WTC11 (cell line): ENCODE results near the gene USP20. TPM values are rescaled to one million over a fixed set of nuclear protein-coding genes. Genes with fewer than 3 reads are reported as not detected.
A peak's percentile ranks its signal among the peaks of the same experiment; 100 is the strongest.

Source experiments
- ATAC-seq: fragments of 200-7000 bp; cut with Tn5 transposase; 2 replicates; pipeline ENCODE4 v1.10.0; 2021; ENCODE audit warnings: mild to moderate bottlenecking, moderate library complexity
- CTCF ChIA-PET: fragments of 300-600 bp; sonication (Branson Sonifier 250); formaldehyde crosslinking; loops from one replicate; lab custom pipeline; 2021; ENCODE audit warnings: antibody characterized with exemption; lab: Charles Lee
- POLR2A ChIA-PET: fragments of 350-600 bp; sonication (Branson Sonifier 250); formaldehyde crosslinking; loops from one replicate; lab custom pipeline; 2021; ENCODE audit warnings: antibody characterized with exemption; lab: Charles Lee
- DNase-seq: peaks from one replicate; pipeline ENCODE4 v3.0.0; 2021; ENCODE audit warnings: low spot score
- H3K27ac Mint-ChIP-seq: 2 replicates; pipeline ENCODE4 v1.8.0; 2021; ENCODE audit warnings: mixed read lengths
- H3K27me3 Mint-ChIP-seq: 2 replicates; pipeline ENCODE4 v1.8.0; 2021; ENCODE audit warnings: low read depth, mild to moderate bottlenecking, moderate library complexity, mixed read lengths
- H3K36me3 Mint-ChIP-seq: 2 replicates; pipeline ENCODE4 v1.8.0; 2021; ENCODE audit warnings: mixed read lengths
- H3K4me1 Mint-ChIP-seq: 2 replicates; pipeline ENCODE4 v1.8.0; 2022; ENCODE audit warnings: mixed read lengths
- H3K4me3 Mint-ChIP-seq: 2 replicates; pipeline ENCODE4 v1.8.0; 2021; ENCODE audit warnings: mild to moderate bottlenecking, moderate library complexity, mixed read lengths
- H3K9me3 Mint-ChIP-seq: 2 replicates; pipeline ENCODE4 v1.8.0; 2021; ENCODE audit warnings: mixed read lengths
- ATF6 ChIP-seq: sonication (generic); formaldehyde crosslinking; IDR thresholded peaks from 2 replicates; pipeline ENCODE4 v1.8.1; 2023; ENCODE audit warnings: mild to moderate bottlenecking, missing genetic modification reagents
- CTCF ChIP-seq: fragments of 200-600 bp; IDR thresholded peaks from 2 replicates; pipeline ENCODE4 v1.8.0; 2022; ENCODE audit warnings: antibody characterized with exemption
- ETV6 ChIP-seq: sonication (generic); formaldehyde crosslinking; IDR thresholded peaks from 2 replicates; pipeline ENCODE4 v1.8.1; 2022; ENCODE audit warnings: mild to moderate bottlenecking, missing genetic modification reagents
- GABPB1 ChIP-seq: sonication (generic); formaldehyde crosslinking; IDR thresholded peaks from 2 replicates; pipeline ENCODE4 v1.8.1; 2023; ENCODE audit warnings: mild to moderate bottlenecking, missing genetic modification reagents
- HMGA2 ChIP-seq: fragments of 250-450 bp; sonication (Bioruptor Pico); IDR thresholded peaks from 2 replicates; pipeline ENCODE4 v1.4.0; 2021; ENCODE audit warnings: mild to moderate bottlenecking, moderate library complexity
- IRF2 ChIP-seq: sonication (generic); formaldehyde crosslinking; IDR thresholded peaks from 2 replicates; pipeline ENCODE4 v1.8.0; 2022; ENCODE audit warnings: low read depth, missing genetic modification reagents, borderline replicate concordance
- MYBL2 ChIP-seq: sonication (generic); formaldehyde crosslinking; IDR thresholded peaks from 2 replicates; pipeline ENCODE4 v1.8.1; 2023; ENCODE audit warnings: mild to moderate bottlenecking, moderate library complexity, missing genetic modification reagents
- NR1H2 ChIP-seq: sonication (generic); formaldehyde crosslinking; IDR thresholded peaks from 2 replicates; pipeline ENCODE4 v1.9.0; 2021; ENCODE audit warnings: mild to moderate bottlenecking, moderate library complexity, missing genetic modification reagents
- NR2C2 ChIP-seq: sonication (generic); formaldehyde crosslinking; IDR thresholded peaks from 2 replicates; pipeline ENCODE4 v1.8.0; 2022; ENCODE audit warnings: mild to moderate bottlenecking, missing genetic modification reagents
- PRDM15 ChIP-seq: sonication (generic); formaldehyde crosslinking; IDR thresholded peaks from 2 replicates; pipeline ENCODE4 v1.8.0; 2022; ENCODE audit warnings: missing genetic modification reagents
- PREB ChIP-seq: sonication (generic); formaldehyde crosslinking; IDR thresholded peaks from 2 replicates; pipeline ENCODE4 v1.8.1; 2022; ENCODE audit warnings: mild to moderate bottlenecking, missing genetic modification reagents, moderate library complexity, borderline replicate concordance
- TEAD1 ChIP-seq: sonication (generic); formaldehyde crosslinking; IDR thresholded peaks from 2 replicates; pipeline ENCODE4 v1.8.0; 2022; ENCODE audit warnings: mild to moderate bottlenecking, missing genetic modification reagents
- ZBTB43 ChIP-seq: sonication (generic); formaldehyde crosslinking; IDR thresholded peaks from 2 replicates; pipeline ENCODE4 v1.8.1; 2023; ENCODE audit warnings: mild to moderate bottlenecking, missing genetic modification reagents
- ZNF138 ChIP-seq: sonication (generic); formaldehyde crosslinking; conservative IDR thresholded peaks from 2 replicates; pipeline ENCODE4 v1.8.1; 2022; ENCODE audit warnings: mild to moderate bottlenecking, moderate library complexity, missing genetic modification reagents
- ZNF263 ChIP-seq: sonication (generic); formaldehyde crosslinking; IDR thresholded peaks from 2 replicates; pipeline ENCODE4 v1.8.1; 2022; ENCODE audit warnings: low read depth, mild to moderate bottlenecking, moderate library complexity, missing genetic modification reagents
- ZNF425 ChIP-seq: fragments of 250-450 bp; sonication (Bioruptor Pico); conservative IDR thresholded peaks from 2 replicates; pipeline ENCODE4 v1.9.0; 2021; ENCODE audit warnings: mild to moderate bottlenecking
- total RNA-seq: library from RNA; stranded (reverse); gene quantifications from 3 replicates; pipeline ENCODE4 v1.2.3, GENCODE V29; 2021

USP20 gene
- total RNA-seq, 1 experiment from 2014 or later: 29.3 TPM

- TF ChIP-seq CTCF: no peak
- TF ChIP-seq, all 79 proteins: peak for 0
Observed at GRCh38 chr9:129898185-129898584, 62.9 kb downstream of the USP20 start (continued).

- H3K4me1 Mint-ChIP-seq: peaks cover 7% of the 10 kb centered on the region
- no peak for DNase-seq
- no peak overlapping the region for H3K4me3 Mint-ChIP-seq
- CTCF ChIA-PET: no interaction called here
- no peak for ATAC-seq
- POLR2A ChIA-PET: no interaction called here
- 0 out of 2 replicates have a peak overlapping the region, but pooled peaks have one; percentile 57 for H3K27ac Mint-ChIP-seq
- H3K36me3 Mint-ChIP-seq: peaks cover 44% of the 10 kb centered on the region
- TF ChIP-seq NR2C2 (CRISPR knock-in tag) (no peak), ZNF263 (CRISPR knock-in tag) (no peak), ZBTB43 (no peak), TEAD1 (CRISPR knock-in tag) (no peak), PRDM15 (CRISPR knock-in tag) (no peak), PREB (CRISPR knock-in tag) (no peak), IRF2 (CRISPR knock-in tag) (no peak), CTCF (no peak), HMGA2 (CRISPR knock-in tag) (no peak)
- TF ChIP-seq, all 79 proteins: peak for 0
- H3K9me3 Mint-ChIP-seq: no peaks in the 10 kb centered on the region
- H3K27me3 Mint-ChIP-seq: no peaks in the 10 kb centered on the region
Observed at GRCh38 chr9:129899620-129900019, 64.4 kb downstream of the USP20 start.

- ATAC-seq (no peak), DNase-seq (no peak)
- no peak overlapping the region for H3K4me3 Mint-ChIP-seq
- peaks cover 11% of the 10 kb centered on the region for H3K4me1 Mint-ChIP-seq
- peaks cover 40% of the 10 kb centered on the region for H3K36me3 Mint-ChIP-seq
- H3K9me3 Mint-ChIP-seq: no peaks in the 10 kb centered on the region
- POLR2A ChIA-PET: no interaction called here
- H3K27ac Mint-ChIP-seq: no peak overlapping the region
- CTCF ChIA-PET: no interaction called here
- no peaks in the 10 kb centered on the region for H3K27me3 Mint-ChIP-seq
- TF ChIP-seq ZNF425 (CRISPR knock-in tag): no peak
- no peak for TF ChIP-seq HMGA2 (CRISPR knock-in tag)
- TF ChIP-seq ETV6: no peak
- TF ChIP-seq NR1H2: no peak
- no peak for TF ChIP-seq ATF6 (CRISPR knock-in tag)
- no peak for TF ChIP-seq ZNF138 (CRISPR knock-in tag)
- no peak for TF ChIP-seq GABPB1 (CRISPR knock-in tag)
- no peak for TF ChIP-seq MYBL2
Observed at GRCh38 chr9:129900263-129901027, 65.2 kb downstream of the USP20 start.
